Adipose tissue (tissue), 3 donors: ENCODE data around the gene MSRB3. TPM values are rescaled to one million over a fixed set of nuclear protein-coding genes. Genes with fewer than 3 reads are reported as not detected.

Source experiments
- H3K27ac ChIP-seq: one replicate; pipeline ENCODE4 v1.5.1; 2013; ENCODE audit warnings: low read depth, low read length
- WGBS, 3 donors: extraction: QIAGEN DNeasy Blood & Tissue Kit; methylation state at CpG; one replicate each; pipeline ENCODE4 v1.1.7; 2013; 5-methylcytosine and 5-hydroxymethylcytosine counted together
- polyA plus RNA-seq, 3 donors: library from polyadenylated mRNA; stranded (reverse); fragments of 200-250 nt; gene quantifications; one replicate each; pipeline ENCODE4 v1.2.3, GENCODE V29; 2013
- donor health status: healthy with polysubstance abuse.
- donor health status: Bipolar disorder and iron deficiency.
- donor health status: healthy.

The MSRB3 gene
- polyA plus RNA-seq, 3 donors, result 2.9 to 30.9 (median 26.9) TPM

DNA sequence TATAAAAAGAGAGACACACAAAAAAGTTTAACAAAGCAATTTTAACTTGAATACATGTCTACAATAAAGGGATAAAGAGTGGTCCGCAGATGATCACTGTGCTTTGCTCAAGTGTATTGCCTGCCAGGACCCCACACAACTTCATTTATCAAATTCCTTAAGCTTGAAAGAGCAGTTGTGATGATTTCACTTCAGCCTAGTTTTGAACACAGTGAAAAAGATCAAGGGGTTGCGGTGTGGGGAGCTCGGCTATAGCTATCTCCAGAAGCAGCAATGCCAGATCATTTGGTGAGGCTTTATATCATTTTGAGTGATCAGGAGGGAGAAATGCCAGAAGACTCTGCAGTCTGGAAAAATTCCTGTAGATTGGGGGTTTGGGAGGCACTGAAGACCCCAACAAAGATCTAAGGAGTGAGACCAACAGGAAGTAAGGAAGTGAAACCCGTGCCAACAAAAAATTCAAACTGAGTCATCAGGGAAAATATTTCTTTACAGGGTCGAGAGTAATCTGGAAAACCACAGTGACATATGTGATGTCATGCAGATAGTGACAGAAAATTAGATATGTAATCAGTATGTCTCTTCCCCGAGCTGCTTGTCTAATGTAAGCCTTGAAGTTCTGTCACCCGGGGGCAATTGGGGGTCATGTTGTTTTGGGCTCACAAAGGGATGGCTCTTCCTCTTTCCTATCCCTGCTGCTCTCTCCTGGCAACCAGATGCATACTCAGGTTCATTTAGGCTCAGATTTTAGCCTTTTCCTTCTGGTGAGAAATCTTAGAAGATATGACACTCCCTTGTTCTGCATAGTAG, 221.8 kb downstream of the MSRB3 start:
- WGBS, 3 donors, result 44 to 64% (median 48%) methylated on average over 7 of the region's 7 CpGs
- no peak overlapping the region for H3K27ac ChIP-seq

DNA sequence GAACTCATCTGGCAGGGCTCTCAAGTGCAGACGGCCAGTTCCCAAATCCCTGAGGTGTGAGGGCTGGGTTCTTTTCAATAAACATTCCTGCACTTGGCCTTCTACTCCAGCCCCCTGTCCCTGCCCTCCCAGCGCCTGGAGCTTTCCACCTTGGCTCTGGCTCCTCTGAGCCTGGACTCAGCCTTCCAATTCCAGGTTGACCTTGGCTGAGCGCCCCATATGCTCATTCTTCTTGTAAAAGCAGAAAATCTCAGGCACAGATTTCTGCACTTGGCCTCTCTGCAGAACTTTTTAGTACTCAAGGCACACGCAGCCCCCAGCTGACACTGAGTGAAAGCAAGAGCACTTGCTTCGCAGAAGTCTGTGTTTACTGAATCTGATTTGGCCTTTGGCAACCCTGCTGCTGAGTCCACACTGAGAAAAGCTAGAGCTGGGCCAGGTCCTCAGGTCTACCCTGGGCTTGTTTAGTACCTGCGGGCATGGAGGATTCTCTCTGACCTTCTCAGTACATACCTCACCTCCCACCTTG, 222.7 kb downstream of the MSRB3 start:
- WGBS, 3 donors, result 29 to 61% (median 58%) methylated on average over 6 of the region's 6 CpGs
- H3K27ac ChIP-seq, result no peak overlapping the region

DNA sequence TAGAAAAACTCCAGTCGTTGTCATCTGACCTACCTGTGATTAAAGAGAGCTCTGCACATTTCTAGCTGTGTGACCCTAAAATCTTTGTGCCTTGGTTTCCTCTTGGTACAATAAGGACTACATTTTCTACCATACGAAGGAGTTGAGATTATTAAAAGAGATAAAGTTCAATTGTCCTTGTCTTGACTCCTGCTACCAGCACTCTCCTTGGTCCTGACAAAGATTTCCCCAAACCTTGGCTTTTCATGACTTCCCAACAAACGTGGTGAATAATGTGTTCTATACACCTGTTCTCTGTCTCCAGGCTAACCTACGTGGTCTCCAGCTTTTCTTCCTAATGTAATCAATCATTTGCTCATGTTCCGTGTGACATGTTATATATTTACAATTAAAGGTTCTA, 223.5 kb downstream of the MSRB3 start:
- H3K27ac ChIP-seq, result no peak overlapping the region
- 76 to 87% (median 86%) methylated on average over 5 of the region's 5 CpGs for WGBS, 3 donors

DNA sequence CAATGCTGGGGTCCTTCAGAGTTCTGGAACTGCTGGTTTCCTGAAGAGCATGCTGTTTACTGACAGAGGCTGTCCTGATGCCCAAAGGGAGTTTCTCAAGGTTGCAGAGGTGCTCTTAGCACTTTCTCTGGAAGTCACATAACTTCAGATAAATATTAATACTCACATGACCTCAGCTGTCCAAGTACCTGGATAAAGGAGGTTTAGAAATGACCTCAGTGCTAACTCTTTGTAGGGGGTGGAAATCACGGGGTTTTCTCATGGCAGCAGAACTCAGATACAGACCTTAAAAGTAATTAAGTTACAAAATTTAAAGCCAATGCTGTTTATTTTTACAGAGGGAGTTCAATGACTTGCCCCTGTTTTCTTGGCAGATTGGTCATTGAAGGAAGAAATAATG, 225.9 kb downstream of the MSRB3 start:
- H3K27ac ChIP-seq, result no peak overlapping the region
- WGBS, 3 donors, result 71 to 94% (median 94%) methylated on average over 1 of the region's 1 CpG

DNA sequence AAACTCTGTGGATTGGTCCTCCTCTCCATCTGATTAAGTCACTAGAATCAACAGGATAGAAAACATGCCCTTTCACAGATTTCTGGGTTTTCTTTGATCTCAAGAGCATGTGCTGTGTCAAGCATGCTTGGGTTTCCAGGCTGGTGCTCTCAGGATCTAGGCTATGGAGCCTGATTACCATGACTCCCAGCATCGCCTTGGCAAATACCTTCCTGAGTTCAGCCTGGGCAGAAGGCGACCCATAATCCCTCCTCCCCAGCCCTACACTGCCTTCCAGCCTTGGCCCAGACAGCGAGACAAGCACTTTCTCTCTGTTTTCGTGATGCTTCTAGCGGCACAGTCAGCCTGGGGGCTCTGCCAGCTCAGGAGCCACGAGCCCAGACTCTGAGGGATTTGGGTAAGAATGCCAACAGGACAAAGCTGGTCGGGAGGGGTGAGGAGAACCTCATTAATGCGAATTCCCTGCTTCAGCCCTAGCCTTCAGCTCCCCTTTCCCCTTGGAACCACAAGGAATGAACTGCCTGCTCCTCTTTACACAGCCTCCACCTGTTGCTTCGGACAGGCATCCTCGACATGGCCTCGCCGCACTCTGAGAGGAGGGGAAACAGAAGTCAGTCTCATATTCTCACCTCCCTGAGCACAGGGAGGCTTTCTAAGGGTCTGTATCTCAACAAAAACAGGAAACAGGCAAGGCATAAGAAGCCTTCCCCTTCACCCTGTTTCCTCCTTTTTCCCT, 227.1 kb downstream of the MSRB3 start:
- WGBS, 3 donors, result 80 to 90% (median 85%) methylated on average over 12 of the region's 12 CpGs
- H3K27ac ChIP-seq, result no peak overlapping the region

DNA sequence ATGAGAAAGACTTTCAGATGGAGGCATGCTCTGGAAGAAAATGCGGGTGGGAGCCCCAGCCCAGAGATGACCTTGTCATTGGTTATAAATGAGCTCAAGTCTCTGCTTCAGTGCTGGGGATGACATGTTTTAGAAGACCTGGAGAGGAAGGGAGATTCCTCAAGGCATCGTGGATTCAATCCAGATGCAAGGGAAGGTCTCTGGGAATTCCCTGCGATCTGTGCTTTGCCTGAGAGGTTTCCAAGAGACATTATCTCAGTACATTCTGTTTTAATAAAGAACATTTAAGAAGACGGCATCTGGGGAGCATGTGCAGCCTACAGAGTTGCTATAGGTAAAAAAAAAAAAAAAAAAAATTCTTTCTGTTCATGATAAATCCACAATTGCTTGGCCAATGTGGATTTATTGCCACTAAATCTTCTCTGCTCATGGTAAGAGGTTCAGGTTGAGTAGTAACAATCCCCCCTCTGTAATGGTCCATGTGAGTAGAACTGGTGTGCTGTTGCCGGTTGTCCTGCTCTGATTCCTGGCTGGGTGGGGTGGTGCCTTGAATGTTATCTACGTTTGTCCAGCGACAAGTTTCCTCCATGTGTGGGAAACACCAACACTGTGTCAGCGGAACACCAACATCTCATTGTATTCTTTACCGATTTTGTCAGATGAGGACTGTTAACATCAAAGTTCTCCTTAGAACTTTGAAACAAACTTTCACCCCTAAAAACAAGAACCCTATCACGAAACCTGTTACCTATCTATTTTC, 230.0 kb downstream of the MSRB3 start:
- H3K27ac ChIP-seq, result no peak overlapping the region
- 75 to 79% (median 78%) methylated on average over 10 of the region's 10 CpGs for WGBS, 3 donors

DNA sequence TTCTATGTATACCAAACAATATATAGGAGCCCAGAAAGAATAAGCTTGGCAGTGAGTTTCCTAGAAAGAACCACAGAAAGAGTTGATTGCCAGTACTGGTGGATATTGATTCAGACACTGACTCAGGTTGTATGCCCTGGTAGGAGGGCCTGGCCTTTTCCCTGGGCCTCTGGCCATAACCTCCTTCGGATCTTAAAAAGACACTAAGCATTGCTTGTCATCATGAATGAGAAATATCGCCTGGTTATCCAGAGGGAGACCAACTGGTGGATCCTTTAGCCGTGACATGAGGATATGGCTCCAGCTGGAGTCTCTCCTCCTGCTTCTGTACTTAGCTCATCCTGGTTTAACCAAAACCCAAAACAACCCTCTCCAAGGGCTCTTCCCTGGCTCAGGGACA, 231.5 kb downstream of the MSRB3 start:
- whole genome bisulfite sequencing, 3 donors, result 67 to 75% (median 74%) methylated on average over 3 of the region's 3 CpGs
- H3K27ac ChIP-seq, result no peak overlapping the region

DNA sequence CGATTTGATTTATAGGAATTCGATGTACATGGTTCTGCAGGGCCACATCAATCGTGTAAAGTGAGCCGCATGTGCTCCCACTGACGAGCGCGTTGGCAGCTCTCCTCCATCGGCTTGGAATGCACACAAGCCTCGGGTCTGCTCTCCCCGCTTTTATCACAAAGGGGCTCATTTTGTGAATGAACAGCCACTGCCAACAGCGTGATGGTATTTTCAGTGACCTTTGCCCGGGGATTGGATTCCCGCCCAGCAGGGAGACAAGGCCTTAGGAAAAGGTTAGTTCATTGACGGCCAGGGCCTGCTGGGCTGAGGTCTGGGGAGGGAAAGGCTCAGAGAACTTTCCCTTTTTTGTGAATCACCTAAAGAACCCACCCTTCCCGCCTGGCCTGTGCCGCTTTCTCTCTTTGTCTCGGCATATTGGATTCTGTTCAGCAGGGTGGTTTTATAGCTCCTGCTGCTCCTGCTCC, 232.1 kb downstream of the MSRB3 start:
- no peak overlapping the region for H3K27ac ChIP-seq
- WGBS, 3 donors, result 27 to 59% (median 53%) methylated on average over 17 of the region's 17 CpGs

DNA sequence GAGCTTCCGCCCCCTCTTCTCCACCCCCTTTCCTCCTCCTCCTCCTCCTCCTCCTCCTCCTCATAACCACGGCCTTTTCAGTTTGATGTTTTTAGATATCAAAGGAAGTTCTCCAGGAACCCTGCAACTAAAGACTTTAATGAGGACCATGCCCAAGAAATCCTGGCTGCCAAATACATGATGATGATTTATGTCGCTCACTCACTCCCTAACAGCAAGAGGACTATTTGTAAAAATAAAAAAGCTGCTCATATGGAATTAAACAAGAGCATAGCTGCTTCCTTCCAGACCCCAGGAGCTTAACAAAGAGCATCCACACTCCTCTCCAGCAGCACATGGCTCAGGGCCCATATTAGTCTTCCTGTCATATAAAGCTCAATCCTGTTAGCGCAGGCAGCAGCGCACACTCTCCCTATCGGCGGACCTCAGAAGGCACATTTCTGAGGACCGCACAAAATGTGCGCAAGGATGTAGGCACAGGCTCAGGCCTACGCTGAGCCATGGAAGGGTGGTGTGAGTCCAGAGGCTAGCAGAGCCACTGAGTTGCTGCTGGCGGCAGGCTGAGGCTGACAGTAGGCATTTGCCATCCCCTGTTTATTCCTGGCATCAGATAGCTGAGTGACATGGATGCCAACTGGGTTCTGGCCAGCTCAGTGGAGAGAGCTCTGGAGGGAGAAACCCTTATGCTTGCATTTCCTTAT, 232.8 kb downstream of the MSRB3 start:
- H3K27ac ChIP-seq, result no peak overlapping the region
- WGBS, 3 donors, result 60 to 74% (median 69%) methylated on average over 11 of the region's 11 CpGs

DNA sequence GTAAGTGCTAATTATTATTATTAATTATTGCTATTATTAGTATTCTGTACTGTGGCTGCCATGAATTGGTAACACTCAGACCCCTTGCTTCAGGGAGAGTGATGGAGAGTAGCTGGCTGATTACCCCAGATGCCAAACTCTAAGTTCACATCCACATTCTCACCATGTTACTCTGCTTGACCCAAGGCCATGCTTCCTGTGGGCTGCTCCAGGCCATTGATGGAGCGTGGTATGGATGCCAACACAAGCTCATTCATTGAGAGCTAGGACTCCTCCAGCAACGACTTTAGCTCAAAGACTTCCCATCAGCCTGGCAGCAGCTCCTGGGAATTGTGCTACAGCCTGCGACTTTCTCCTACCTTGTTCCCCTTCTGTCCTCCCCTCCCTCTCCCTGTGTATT, 233.4 kb downstream of the MSRB3 start:
- H3K27ac ChIP-seq, result no peak overlapping the region
- WGBS, 3 donors, result 84 to 89% (median 84%) methylated on average over 3 of the region's 3 CpGs

Other genes starting within 250 kb of the MSRB3 start
- gene WIF1, start 157.4 kb upstream of the MSRB3 start, polyA plus RNA-seq, result 1 to 10 TPM in 1 of 3 donors, under 1 TPM in 2; 0.15 to 1.0 (median 0.23) TPM
- gene LEMD3, start 109.1 kb upstream of the MSRB3 start, polyA plus RNA-seq, result 1 to 10 TPM; 5.5 to 9.5 (median 6.0) TPM